ENCODE results near the gene SYNE2.
"Not testable (repeated sequence)": the region's sequence is repeated elsewhere in the genome, so short reads cannot be mapped to it uniquely, and the experiment has no call there.

The SYNE2 gene

GRCh38 chr14:63852817-63853731, at the start of gene SYNE2:
Gene SYNE2, plus strand, starts transcription at chr14:63853004. Its CDS starts 56,145 bp downstream, at chr14:63909149.
- peak; percentile 51 to 78 for DNase-seq (ENCODE audit: extremely low read depth in 1 of 2, low read depth in 1 of 2)

GRCh38 chr14:63803221-63803791, 49.5 kb upstream of the SYNE2 start:
- not testable (repeated sequence) for DNase-seq (ENCODE audit: extremely low read depth in 1 of 2, low read depth in 1 of 2)

GRCh38 chr14:63806064-63806463, 46.7 kb upstream of the SYNE2 start:
- DNase-seq (ENCODE audit: extremely low read depth in 1 of 2, low read depth in 1 of 2): not testable (repeated sequence)

GRCh38 chr14:63811692-63812091, 41.1 kb upstream of the SYNE2 start:
- not testable (repeated sequence) for DNase-seq (ENCODE audit: extremely low read depth in 1 of 2, low read depth in 1 of 2)

DNA sequence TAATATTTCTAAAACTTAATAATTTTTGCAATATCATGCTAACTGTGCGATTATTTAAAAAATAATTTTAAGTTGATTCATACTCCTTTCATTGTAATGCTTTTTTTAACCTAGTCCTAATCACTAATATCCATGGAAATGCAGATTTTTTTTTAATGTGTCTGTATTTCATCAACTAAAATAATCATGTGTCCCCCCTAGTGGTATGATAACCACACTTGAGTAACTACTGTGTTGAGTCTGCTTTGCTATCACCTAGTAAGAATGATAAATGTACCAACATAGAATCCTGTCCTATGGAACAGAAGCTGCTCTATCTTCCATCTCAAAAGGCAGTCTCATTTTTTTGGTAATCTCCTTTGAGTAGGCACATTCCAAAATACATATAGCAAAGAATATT, 19.1 kb upstream of the SYNE2 start:
- no peak for DNase-seq (ENCODE audit: extremely low read depth in 1 of 2, low read depth in 1 of 2)

DNA sequence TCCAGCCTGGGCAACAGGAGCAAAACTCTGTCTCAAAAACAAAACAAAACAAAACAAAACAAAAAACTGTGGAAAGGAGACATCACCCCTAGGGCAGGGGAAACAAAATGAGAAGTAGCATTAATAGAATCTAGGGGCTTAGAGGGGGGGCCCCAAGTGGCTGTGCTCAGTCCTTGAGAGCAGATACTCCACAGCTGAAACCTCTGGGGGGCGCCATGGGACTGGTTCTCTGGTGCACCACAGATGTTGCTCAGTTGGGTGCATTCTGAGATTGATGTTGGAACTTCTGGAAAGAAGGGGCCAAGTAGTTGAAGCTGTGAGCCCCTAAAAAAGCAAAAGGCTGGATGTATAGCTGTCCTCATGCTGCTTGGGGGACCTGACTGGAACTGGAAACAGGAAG, 11.8 kb upstream of the SYNE2 start:
- DNase-seq (ENCODE audit: extremely low read depth in 1 of 2, low read depth in 1 of 2): peak; percentile 24 to 60

DNA sequence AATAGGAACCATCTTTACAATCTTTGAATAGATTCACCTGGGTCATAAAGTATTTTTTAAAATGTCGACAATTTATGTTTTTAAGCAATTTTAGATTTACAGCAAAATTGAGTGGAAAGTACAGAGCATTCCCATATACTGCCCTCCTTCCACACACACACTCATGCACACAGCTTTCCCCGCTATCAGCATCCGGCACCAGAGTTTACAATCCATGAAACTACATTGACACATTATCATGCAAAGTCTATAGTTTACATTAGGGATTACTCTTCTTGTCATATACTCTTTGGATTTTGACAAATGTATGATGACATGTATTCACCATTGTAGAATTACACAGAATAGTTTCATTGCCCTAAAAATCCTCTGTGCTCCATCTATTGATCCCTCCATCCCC, 9.0 kb upstream of the SYNE2 start:
- no peak for DNase-seq (ENCODE audit: extremely low read depth in 1 of 2, low read depth in 1 of 2)

GRCh38 chr14:63848890-63849289, 3.9 kb upstream of the SYNE2 start:
- DNase-seq (ENCODE audit: extremely low read depth in 1 of 2, low read depth in 1 of 2): no peak

- DNase-seq (ENCODE audit: extremely low read depth in 1 of 2, low read depth in 1 of 2): no peak
These were observed 460 bp upstream of the SYNE2 start for GRCh38 chr14:63852271-63852816.

DNA sequence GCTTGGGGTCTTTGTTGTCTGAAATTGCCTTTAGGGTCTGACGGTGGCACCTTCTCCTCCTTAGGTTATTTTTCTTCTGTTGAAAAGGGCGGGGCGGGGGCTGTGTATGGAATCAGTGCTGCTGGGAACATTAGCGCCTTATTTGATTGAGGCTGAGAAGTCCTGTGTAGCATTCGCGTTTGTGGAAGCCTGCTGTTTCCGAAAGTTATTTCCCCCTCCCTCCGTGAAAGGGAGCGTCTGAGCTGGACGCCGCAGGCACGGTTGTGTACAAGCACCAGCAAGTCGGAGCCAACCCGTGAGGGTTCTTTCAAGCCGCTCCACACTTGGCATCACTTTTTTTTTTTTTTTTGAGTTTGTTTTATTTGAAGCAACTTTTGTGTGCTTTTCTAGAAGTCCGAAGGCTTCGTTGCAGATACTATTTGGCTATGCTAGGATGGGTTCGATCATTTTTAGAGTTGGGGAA, 1.1 kb downstream of the SYNE2 start:
- peak; percentile 11 to 33 for DNase-seq (ENCODE audit: extremely low read depth in 1 of 2, low read depth in 1 of 2)

- no peak for DNase-seq (ENCODE audit: extremely low read depth in 1 of 2, low read depth in 1 of 2)
These were observed 1.5 kb downstream of the SYNE2 start for GRCh38 chr14:63854330-63854729.

DNA sequence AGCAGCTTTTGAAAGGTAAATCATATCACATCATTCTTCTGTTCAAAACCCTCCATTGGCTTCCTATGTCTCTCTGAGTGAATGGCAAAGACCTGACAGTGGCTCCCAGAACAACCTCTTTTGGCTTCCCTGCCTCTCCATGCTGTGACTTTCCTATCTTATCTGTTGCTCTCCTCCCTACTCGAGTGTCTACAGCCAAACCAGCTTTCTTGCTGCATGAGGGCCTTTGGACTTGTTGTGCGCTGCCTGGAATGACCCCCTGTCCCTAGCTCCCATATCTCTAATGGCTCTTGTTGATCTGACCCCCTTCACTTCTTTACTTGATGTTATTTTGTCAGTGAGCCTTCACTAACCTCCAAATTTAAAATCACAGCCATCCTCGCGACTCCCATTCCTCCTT, 2.5 kb downstream of the SYNE2 start:
- DNase-seq (ENCODE audit: extremely low read depth in 1 of 2, low read depth in 1 of 2): no peak

DNA sequence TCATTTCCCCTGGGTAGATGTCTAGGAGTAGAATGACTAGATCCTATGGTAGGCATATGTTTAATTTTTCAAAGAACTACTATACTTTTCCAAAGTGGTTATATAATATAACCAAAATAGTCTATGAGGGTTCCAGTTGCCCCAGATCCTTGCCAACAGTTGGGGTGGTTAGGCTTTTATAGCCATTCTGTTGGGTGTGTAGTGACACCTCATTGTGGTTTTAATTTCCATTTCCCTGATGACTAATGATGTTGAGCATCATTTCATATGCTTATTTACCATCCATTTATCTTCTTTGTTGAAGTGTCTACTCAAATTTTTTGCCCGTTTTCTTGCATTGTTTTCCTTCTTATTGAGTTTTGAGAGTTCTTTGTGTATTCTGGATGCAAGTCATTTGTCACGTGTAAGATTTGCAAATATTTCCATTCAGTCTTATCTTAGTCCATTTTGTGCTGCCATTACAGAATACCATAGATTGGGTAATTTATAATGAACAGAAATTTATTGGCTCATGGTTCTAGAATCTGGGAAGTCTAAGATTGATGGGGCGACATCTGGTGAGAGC, 4.7 kb downstream of the SYNE2 start:
- peak in 1 of 2 donors; percentile 18 for DNase-seq (ENCODE audit: extremely low read depth in 1 of 2, low read depth in 1 of 2)

DNA sequence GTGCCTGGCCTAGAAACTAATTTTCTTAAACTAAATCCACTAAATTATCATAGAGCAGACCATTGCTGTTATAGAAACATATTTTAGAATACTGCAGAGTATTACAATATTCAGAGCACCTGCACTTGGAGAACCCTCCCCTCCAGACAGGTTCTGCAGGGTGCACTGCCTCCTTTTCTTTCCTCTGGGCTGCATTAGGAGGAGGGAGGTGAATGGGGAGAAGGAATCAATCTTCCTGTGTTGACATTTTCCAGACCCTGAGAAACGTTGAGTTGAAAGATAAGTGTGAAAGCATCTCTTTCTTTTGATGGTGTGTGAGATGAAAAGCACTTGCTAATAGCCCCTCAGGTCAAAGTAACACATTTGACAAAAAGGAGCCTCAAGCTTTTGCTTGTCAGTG, 7.3 kb downstream of the SYNE2 start:
- no peak for DNase-seq (ENCODE audit: extremely low read depth in 1 of 2, low read depth in 1 of 2)

DNA sequence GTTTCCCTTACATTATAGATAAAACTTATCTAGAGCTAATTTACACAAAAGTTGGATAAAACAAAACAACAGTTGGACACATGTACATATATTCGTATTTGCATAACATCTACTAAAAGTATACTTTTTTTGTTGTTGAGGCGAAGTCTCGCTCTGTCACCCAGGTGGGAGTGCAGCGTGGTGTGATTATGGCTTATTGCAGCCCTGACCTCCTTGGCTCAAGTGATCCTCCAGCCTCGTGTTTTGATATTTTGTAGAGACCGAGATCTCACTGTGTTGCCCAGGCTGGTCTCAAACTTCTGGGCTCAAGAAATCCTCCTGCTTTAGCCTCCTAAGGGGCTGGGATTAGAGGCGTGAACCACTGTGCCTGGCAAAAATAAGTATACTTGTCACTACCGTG, 9.4 kb downstream of the SYNE2 start:
- no peak for DNase-seq (ENCODE audit: extremely low read depth in 1 of 2, low read depth in 1 of 2)

GRCh38 chr14:63863004-63863403, 10.2 kb downstream of the SYNE2 start:
- no peak for DNase-seq (ENCODE audit: extremely low read depth in 1 of 2, low read depth in 1 of 2)

DNA sequence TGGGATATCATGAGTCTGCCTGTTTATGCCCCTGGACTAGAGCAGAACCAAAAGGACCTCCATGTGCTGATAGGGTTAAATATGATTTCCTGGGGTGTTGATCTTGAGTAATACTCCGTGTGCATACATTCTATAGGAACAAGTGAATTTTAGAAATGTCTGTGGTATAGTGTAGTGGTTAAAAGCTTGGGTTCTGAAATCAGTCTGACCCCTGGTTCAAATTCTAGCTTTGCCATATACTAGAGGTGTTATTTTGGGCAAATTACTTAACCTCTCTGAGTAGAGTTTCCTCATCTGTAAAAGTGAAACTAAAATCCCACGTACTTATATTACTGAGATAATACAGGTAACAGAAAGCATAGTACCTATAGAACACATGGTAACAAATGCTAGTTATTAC, 12.0 kb downstream of the SYNE2 start:
- not testable (repeated sequence) for DNase-seq (ENCODE audit: extremely low read depth in 1 of 2, low read depth in 1 of 2)

DNA sequence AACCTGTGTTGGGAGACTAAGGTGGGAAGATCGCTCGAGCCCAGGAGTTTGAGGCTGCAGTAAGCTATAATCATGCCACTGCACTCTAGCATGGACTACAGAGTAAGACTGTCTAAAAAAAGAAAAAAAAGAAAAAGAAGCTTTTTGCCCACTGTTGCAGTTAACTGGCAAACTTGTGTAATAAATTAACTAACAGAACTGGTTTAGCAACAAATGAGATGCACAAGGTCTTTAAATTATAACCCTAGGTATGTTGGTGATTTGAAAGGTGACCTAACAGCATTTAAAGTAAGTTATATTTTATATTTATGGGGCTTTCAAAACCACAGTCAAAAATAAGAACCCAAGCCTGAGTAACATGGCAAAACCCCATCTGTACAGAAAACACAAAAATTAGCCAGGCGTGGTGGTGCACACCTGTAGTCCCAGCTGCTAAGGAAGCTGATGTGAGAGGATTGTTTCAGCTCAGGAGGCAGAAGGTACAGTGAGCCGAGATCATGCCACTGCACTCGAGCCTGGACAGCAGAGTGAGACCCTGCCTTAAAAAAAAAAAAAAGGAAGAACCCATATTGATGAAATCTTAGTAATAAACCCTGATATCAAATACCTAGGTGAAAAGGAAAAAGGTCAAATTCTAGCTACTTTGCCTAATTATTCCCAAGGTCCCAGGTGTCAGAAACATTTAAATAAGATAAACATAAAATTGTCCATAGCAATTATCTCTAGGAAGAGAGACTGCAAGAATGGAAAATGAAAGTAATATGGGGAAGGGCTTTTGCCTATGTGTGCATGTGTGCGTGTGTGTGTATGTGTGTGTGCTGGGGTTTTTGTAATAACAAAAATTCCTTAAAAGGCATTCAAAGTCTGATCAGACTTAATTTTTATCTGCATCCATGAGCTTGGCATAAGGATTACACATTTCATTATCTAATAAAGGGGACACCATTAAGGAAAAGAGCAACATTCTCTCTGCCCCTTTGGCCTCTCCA, 15.4 kb downstream of the SYNE2 start:
- DNase-seq (ENCODE audit: extremely low read depth in 1 of 2, low read depth in 1 of 2): no peak

- DNase-seq (ENCODE audit: extremely low read depth in 1 of 2, low read depth in 1 of 2): not testable (repeated sequence)
These were observed 17.3 kb downstream of the SYNE2 start for GRCh38 chr14:63869940-63870752.

DNA sequence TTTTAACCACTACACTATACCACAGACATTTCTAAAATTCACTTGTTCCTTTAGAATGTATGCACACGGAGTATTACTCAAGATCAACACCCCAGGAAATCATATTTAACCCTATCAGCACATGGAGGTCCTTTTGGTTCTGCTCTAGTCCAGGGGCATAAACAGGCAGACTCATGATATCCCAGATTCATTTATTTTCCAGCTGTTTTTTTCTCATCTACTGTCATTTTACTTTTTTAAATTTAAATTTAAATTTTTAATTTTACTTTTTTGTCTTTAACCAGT, 17.9 kb downstream of the SYNE2 start:
- not testable (repeated sequence) for DNase-seq (ENCODE audit: extremely low read depth in 1 of 2, low read depth in 1 of 2)

Data from activated CD8-positive, alpha-beta memory T cell treated with anti-CD3 and anti-CD28 coated beads for 1 hour (primary cell).